Adipose tissue (tissue), 3 donors: ENCODE data around the gene SPOPL. TPM values are rescaled to one million over a fixed set of nuclear protein-coding genes. Genes with fewer than 3 reads are reported as not detected.

Source experiments
- H3K27ac ChIP-seq: one replicate; pipeline ENCODE4 v1.5.1; 2013; ENCODE audit warnings: low read depth, low read length
- WGBS, 3 donors: extraction: QIAGEN DNeasy Blood & Tissue Kit; methylation state at CpG; one replicate each; pipeline ENCODE4 v1.1.7; 2013; 5-methylcytosine and 5-hydroxymethylcytosine counted together
- polyA plus RNA-seq, 3 donors: library from polyadenylated mRNA; stranded (reverse); fragments of 200-250 nt; gene quantifications; one replicate each; pipeline ENCODE4 v1.2.3, GENCODE V29; 2013
- donor health status: healthy with polysubstance abuse.
- donor health status: Bipolar disorder and iron deficiency.
- donor health status: healthy.

SPOPL gene
- polyA plus RNA-seq, 3 donors, result 4.0 to 8.9 (median 5.7) TPM

DNA sequence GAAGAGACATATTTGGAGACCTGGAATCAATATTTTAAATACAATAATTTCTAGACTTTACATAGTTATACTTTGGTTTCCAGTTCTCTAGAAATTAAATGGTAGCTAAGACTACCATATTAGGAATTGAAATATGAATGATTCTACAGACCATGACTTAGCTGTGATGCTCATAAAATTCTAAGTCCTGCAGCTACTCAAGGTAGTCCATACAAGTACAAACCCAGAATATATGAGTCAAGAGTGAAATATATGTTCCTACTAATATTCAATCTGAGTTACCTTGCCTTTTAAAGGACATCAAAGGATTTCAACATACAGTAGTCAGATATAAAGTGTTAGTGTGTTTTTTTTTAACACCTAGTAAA, 10.1 kb upstream of the SPOPL start:
- no peak overlapping the region for H3K27ac ChIP-seq

DNA sequence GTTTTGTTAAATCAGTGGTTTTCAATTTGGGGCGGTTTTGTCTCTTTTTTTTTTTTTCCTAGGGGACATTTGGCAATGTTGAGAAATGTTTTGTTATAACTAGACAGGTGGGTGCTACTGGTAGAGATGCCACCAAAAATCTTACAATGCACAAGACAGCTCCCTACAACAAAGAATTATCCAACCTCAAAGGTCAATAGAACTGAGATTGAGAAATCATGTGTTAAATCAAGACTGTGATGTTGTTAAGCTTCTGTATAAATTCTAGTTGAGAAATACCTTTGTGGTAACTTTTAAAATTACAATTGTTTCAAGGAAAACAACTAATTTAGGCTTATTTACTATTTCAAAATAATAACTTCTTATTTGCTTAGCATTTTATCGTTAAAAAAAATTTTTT, 9.4 kb upstream of the SPOPL start:
- WGBS, 3 donors, result 88 to 89% (median 89%) methylated on average over 2 of the region's 2 CpGs
- no peak overlapping the region for H3K27ac ChIP-seq

DNA sequence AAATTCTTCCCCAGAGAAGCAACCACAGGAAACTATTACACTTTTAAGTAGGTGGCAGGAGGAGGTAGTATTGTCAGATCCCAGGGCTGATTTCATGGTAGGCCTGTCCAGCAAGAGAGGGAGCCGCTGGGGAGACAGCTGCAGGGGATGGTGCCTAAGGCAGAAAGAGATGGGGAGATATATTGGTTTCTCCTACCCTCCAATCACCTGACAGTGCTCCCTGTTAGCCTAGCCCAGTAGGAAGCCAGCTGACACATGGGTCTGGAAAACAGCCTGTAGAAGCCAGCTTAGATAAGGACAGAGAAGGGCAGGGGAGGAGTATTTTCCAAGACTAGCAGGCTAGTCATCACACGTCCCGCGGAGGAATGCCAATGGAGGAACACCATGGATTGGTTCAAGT, 8.2 kb upstream of the SPOPL start:
- 72 to 96% (median 94%) methylated on average over 4 of the region's 4 CpGs for WGBS, 3 donors
- H3K27ac ChIP-seq, result no peak overlapping the region

DNA sequence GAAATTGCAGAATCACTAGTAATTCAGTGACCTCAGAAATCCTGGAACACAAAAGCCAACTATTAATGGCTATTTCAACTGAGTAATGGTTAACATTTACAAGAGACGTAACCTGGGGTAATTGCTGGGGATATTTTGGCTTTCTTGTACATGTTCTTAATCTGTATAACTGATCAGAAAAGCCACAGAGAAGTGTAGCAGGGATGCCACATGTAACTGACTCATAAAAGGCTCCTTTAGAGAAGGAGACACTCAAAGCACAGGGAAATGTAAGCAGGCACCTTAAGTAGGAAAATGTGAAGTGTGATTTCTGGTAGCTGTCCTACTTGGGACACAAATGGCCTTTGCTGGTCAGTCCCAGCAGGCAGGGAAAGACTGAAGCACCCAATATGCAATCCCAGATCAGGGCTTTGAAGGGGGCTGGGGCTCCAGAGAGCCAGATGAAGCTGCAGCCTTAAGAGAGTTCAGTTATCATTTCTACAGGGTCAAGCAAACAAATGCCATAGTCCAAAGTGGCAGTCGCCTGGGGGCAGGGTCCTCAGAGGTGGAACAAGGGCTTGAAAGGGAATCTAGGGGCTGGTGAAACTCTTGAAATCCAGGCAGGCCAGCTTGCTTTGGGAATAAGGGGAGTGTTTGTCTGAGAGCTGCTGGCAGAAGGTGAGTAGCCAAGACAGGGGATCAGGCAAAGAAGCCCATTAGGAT, 7.2 kb upstream of the SPOPL start:
- WGBS, 3 donors, result 46 to 89% (median 88%) methylated on average over 2 of the region's 2 CpGs
- H3K27ac ChIP-seq, result no peak overlapping the region

DNA sequence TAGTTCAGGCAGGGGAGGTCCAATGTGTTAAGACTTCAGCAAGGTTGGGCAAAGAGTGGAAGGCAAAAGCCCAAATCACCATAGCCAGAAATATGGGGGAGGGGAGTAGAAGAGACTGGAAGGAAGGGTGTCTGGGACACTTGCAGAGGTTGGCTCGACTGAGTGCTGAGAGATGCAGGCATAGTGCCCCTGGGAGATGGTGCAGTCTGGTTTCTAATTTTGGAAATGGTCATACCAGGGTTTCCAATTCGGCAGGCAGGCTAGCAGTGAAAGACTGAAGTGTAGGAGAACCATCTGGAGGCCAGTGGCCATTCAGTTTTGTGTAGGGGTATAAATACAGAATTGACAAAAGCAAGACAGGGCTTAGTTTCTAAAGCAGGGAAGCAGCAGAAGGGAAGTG, 6.2 kb upstream of the SPOPL start:
- H3K27ac ChIP-seq, result no peak overlapping the region
- WGBS, 3 donors, result 73 to 91% (median 81%) methylated on average over 2 of the region's 2 CpGs

DNA sequence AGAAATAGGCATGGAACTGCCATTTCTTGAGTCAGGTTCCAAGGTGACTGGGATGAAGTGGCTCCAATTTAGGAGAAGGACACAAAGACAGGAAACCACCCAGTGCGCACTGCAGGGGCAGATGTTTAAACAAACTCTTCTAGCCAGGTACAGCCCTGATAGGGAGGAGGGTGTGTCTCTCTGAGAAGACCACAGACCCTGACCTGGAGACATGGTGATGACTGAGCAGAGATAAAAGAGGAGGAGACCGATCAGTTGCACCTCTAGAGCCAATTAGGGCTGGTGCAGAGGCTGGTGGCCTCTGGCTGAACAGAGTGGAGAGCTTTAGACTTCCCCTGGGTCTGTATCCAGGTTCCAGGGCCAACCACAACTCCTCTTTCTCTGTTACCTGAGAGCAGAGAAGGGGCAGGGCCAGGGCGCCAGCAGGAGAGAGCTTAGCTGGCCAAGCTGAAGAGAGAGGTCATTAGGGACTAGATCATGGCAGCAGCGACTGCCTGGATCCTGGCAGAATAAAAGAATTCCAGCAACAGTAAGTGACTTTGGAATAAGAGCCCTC, 5.4 kb upstream of the SPOPL start:
- no peak overlapping the region for H3K27ac ChIP-seq
- WGBS, 3 donors, result 92 to 94% (median 94%) methylated on average over 4 of the region's 4 CpGs

DNA sequence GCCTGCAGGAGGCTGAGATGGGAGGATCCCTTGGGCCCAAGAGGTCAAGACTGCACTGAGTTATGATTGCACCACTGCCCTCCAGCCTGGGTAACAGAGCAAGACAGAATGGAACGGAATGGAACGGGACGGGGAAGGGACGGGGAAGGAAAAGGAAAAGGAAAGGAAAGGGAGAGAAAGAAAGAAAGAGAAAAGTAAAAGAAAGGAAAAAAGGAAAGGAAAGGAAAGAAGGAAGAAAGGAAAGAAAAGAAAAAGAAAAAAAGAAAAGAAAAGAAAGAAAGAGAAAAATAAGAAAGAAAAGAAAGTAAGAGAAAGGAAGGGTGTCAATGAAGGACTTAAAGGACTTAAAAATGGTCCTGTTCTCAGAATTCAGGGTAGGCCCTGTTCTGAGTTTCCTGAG, 4.3 kb upstream of the SPOPL start:
- 96 to 98% (median 98%) methylated on average over 4 of the region's 4 CpGs for WGBS, 3 donors
- H3K27ac ChIP-seq, result no peak overlapping the region

DNA sequence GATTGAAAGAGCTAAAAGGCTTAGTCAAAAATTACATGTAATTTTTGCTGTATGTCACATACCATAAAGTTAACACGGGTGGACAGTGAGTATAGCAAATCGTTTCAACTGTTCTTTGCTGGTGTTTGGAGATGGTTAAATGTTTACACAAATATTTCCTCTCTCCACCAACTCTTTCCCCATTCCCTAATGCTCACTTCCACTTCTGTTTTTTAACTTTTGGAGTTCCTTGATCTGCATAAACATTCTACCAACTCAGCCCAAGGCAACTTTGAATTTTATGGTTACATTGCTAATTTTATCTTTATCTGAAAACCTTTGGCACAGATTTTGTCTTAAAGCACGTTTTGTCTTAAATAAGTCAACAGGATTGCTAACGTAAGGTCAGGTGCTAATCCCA, 1.9 kb upstream of the SPOPL start:
- 57 to 71% (median 62%) methylated on average over 4 of the region's 4 CpGs for WGBS, 3 donors

DNA sequence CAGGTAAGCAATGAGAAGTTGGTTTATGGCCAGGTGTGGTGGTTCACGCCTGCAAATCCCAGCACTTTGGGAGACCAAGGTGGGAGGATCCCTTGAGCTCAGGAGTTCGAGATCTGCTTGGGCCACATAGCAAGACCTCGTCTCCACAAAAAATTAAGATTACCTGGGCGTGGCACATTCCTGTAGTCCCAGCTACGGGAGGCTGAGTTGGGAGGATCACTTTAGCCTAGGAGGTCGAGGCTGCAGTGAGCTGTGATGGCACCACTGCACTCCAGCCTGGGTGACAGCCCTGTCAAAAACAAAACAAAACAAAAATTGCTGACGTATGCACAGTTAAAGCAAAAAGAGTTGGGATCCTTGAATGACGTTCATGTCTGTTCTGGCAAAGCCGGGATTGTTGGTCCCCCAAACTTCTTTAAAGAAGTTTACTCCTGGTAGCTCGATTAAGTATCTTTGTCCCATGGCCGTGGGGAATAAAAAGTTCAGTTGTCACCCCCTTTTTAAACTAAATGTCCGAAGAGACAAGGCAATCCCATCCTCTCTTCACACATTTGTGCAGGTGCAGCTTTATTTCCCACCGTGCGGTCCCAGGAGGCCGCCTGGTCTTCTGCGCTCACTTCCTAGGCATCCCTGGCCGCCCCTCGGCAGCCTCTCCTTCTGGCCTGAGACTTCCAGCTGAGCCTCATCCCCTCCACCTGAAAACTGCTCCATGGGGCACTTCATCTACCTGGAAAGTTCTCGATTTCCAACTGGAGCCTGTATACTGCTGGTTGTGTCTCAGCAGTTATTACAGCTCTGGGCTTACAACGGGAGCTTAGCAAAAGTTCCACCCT, 762 bp upstream of the SPOPL start:
- 39 to 48% (median 46%) methylated on average over 20 of the region's 20 CpGs for WGBS, 3 donors
- H3K27ac ChIP-seq, result peak overlapping the region; percentile 73

More for the DNA sequence above, 1.9 kb upstream of the SPOPL start:
- no peak overlapping the region for H3K27ac ChIP-seq

DNA sequence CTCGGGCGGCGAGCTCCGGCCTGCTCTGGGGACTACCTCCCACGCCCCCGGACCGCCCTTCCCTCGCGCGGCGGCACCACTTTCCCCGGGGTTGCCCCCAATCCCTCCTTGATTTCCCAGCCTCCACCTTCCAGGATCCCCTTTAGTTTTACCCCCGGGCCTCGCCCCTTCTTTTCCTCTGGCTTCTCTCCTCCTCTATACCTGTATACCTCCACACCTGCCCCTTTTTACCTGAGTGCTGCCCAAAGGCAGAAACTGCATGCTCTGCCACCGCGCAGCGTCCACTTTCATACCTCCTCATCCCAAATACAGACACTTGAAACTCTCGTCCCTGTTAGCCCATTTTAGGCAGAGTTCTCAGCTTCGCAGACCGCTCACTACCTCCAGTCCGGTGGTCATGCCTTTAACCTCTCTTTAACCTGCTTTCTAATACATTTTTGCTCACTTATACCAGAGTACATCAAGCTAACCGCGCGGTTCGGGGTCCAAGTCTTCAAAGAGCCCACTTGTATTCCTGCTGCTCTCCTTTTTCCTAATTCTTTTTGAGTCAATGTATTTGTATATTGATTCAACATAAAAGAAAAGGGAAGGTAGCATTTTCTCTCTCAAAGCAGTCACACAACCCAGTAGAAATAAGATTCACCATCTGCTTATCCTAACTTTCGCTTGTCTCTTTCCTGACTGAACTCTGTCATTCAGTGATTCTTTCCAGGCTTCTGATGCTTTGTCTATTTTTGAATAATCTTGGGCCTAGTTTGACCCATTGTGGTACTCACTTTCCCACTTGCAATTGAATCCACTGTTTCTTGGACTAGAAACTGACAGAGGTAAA, 901 bp downstream of the SPOPL start:
- H3K27ac ChIP-seq, result peak overlapping the region; percentile 0
- WGBS, 3 donors, result 1 to 3% (median 1%) methylated on average over 26 of the region's 26 CpGs

DNA sequence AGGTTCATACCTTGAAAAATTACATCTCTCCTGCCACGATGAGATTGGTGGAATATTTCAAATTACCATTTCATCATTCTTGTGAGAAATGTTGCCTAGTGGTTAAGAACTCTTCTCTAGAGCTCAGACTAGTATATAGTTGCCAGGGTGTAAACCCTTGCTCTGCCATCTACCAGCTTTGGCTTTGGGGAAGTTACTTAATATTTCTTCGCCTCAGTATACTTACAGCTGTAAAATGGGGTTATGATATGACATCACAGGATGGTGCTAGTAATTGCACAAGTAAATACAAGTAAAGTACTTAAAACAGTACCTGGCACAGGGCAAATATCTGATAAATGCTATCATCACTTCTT, 1.5 kb downstream of the SPOPL start:
- WGBS, 3 donors, result 31 to 40% (median 32%) methylated on average over 2 of the region's 2 CpGs
- no peak overlapping the region for H3K27ac ChIP-seq

DNA sequence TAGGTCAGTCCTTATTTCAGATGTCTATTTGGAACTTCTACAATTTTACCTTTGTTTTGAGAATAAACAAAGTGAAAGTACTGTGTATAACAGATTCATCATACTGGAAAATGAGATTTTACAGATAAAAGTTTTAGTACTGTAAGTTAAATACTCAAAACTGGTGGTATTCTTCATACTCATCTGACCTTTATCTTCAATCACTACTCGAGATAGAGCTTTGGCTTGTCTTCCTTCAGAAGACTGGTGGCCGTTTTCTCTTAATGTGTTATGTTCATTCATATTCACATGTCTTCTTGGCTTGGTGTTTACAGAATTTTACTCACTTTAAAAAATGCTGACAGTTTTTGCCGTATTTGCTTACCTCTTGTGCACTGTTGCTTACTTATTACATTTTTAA, 2.1 kb downstream of the SPOPL start:
- 11 to 18% (median 13%) methylated on average over 3 of the region's 3 CpGs for WGBS, 3 donors

DNA sequence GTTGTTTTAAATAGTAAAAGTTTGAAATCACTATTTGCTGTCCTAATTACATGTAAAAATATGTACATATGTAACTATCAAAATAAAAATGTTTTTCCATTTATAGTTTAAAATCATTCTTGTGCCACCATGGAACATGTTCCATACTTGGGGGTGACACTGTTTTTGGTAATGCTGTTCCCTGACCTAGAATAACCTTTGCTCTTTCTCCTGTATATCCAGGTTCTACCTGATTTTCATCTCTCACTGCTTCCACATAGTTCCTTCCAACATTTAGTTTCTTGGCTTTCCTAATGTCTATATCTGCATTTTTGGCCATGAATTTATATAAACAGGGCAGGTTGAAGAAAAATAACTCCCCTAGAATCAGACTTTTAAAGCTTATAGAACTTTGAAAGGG, 2.5 kb downstream of the SPOPL start:
- H3K27ac ChIP-seq, result no peak overlapping the region

More for the DNA sequence above, 2.1 kb downstream of the SPOPL start:
- H3K27ac ChIP-seq, result no peak overlapping the region

DNA sequence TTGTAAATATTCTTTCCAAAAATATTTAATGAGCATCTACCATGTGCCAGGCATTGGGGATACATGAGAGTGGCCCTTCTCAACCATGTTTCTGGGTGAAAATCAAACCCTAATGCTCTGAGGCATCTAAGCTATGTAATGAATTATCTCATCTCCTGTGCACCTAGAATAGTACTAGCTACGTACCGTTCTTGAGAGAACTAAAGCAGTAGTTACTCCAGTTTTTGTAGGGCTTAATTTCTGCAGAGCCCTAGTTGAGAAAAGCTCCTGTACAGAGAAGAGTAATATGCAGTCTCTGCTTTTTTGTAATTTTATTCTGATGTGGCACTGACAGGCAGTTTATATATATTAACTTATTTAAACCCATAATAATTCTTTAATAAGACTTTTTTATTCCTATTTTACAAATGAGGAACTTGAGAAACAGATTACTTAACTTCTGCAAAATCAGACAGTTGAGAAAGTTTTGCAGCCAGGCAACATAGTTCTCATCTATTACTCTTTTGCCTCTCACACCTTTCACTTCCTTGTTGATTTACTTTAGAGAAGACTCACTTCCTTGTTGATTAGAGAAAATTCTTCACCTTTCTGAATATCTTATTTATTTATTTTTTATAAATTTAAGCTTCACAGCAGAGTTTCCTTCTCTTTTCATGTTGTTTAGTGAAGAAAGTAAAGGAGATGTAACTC, 3.1 kb downstream of the SPOPL start:
- 16 to 29% (median 26%) methylated on average over 2 of the region's 2 CpGs for WGBS, 3 donors
- H3K27ac ChIP-seq, result no peak overlapping the region

DNA sequence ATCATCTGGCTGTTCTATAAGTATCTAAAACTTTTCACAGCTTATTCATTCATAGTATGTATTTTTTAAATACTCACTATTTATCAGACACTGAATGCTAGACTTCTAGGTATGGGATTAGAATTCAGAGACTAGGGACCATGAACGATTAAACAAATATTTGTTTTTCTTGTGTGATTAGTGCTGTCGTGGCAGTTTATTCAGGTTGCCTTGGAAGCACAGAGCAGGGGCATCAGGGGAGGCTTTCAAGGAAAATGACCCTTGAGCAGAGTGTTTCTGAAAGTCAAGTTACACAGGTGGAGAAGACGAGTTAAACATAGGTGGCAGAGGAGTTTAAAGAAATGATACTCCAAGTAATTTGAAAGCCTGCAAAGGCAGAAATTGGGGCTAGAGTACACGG, 5.7 kb downstream of the SPOPL start:
- H3K27ac ChIP-seq, result no peak overlapping the region
- WGBS, 3 donors, result 35 to 89% (median 82%) methylated on average over 4 of the region's 4 CpGs

DNA sequence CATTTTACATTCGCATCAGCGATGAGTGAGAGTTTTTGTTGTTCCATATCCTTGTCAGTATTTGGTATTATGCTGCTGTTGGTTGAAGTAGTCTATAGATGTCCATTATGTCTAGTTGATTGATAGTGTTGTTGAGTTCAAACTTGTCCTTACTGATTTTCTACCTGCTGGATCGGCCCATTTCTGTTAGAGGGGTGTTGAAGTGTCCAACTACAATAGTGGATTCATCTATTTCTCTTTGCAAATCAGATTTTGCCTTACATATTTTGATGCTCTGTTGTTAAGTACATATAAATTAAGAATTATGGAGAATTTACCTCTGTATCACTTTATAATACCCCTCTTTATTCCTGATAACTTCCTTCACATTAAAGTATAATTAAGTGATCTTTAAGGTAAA, 8.7 kb downstream of the SPOPL start:
- H3K27ac ChIP-seq, result no peak overlapping the region
- WGBS, 3 donors, result 95 to 100% (median 98%) methylated on average over 3 of the region's 3 CpGs

DNA sequence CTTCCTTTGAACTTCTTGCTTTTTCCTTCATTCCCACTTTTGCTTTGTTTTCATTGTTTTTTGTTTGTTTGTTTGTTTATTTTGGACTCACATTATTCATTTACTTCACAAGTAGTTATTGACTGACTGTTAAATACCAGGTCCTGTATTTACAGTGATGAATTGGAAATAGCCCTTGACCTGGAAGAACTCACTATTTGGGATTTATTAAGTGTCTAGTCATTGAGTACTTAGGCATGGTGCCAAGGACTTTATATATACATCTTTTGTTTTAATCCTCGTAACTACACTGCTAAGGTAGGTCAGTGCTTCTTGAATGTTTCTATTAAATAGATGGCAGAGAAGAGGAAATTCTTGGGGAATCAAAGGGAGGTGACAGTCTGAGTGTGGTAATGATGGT, 11.1 kb downstream of the SPOPL start:
- 87 to 91% (median 89%) methylated on average over 1 of the region's 1 CpG for WGBS, 3 donors

DNA sequence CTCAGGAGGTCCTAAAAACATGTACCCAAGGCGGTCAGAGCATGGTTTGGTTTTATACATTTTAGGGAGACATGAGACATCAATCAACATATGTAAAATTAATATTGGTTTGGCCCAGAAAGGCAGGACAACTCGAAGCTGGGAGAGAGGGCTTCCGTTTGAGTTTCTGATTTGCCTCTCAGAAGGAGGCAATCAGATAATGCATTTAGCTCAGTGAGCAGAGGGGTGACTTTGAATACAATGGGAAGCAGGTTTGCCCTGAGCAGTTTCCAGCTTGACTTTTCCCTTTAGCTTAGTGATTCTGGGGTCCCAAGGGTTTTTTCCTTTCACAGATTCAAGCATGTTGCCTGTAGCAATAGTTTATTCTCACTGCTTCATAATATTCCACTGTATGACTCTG, 12.6 kb downstream of the SPOPL start:
- 79 to 89% (median 87%) methylated on average over 3 of the region's 3 CpGs for WGBS, 3 donors
- no peak overlapping the region for H3K27ac ChIP-seq

More for the DNA sequence above, 11.1 kb downstream of the SPOPL start:
- no peak overlapping the region for H3K27ac ChIP-seq
